Stimulated activated CD4-positive, alpha-beta T cell treated with anti-CD3 and anti-CD28 coated beads, TNF-alpha, amount 100 ng/mL, for 48 hours (primary cell): Measurements from ENCODE around the gene MGMT.

Source experiments
- DNase-seq, 3 donors: peaks; one replicate each; pipeline ENCODE4 v3.0.0-alpha.2; 2020; ENCODE audit warnings: low read depth in 3 of 3

Gene MGMT

GRCh38 chr10:129773359-129773990, 306.4 kb downstream of the MGMT start:
- no peak for DNase-seq

GRCh38 chr10:129774082-129774735, 307.2 kb downstream of the MGMT start:
- no peak for DNase-seq

GRCh38 chr10:129774736-129775401, 307.8 kb downstream of the MGMT start:
- DNase-seq, result no peak

- DNase-seq, result no peak
Observed at GRCh38 chr10:129775681-129776080, 308.6 kb downstream of the MGMT start.

- DNase-seq, result no peak
Observed at GRCh38 chr10:129777687-129778086, 310.6 kb downstream of the MGMT start.

- DNase-seq, result no peak
Observed at GRCh38 chr10:129778571-129778970, 311.5 kb downstream of the MGMT start.

- no peak for DNase-seq
Observed at GRCh38 chr10:129779126-129780111, 312.4 kb downstream of the MGMT start.

- DNase-seq, result no peak
Observed at GRCh38 chr10:129780198-129780597, 313.2 kb downstream of the MGMT start.

GRCh38 chr10:129780901-129781795, 314.1 kb downstream of the MGMT start:
- no peak for DNase-seq

- no peak for DNase-seq
Observed at GRCh38 chr10:129784291-129784690, 317.2 kb downstream of the MGMT start.

- DNase-seq, result no peak
Observed at GRCh38 chr10:129784891-129785290, 317.9 kb downstream of the MGMT start.

- no peak for DNase-seq
Observed at GRCh38 chr10:129785536-129785981, 318.5 kb downstream of the MGMT start.

- DNase-seq, result no peak
Observed at GRCh38 chr10:129786216-129786615, 319.2 kb downstream of the MGMT start.

- DNase-seq, result no peak
Observed at GRCh38 chr10:129787557-129787956, 320.5 kb downstream of the MGMT start.

- no peak for DNase-seq
Observed at GRCh38 chr10:129788215-129788614, 321.2 kb downstream of the MGMT start.

- DNase-seq, result no peak
Observed at GRCh38 chr10:129790715-129791446, 323.8 kb downstream of the MGMT start.

- no peak for DNase-seq
Observed at GRCh38 chr10:129792141-129792540, 325.1 kb downstream of the MGMT start.

GRCh38 chr10:129792864-129793263, 325.8 kb downstream of the MGMT start:
- no peak for DNase-seq

GRCh38 chr10:129793479-129793878, 326.4 kb downstream of the MGMT start:
- no peak for DNase-seq

- DNase-seq, result no peak
Observed at GRCh38 chr10:129793996-129794395, 327.0 kb downstream of the MGMT start.
